ENCODE measurements around the gene HIRIP3. TPM values are rescaled to one million over a fixed set of nuclear protein-coding genes. Genes with fewer than 3 reads are reported as not detected.
"Not testable (repeated sequence)": the region's sequence is repeated elsewhere in the genome, so short reads cannot be mapped to it uniquely, and the experiment has no call there.

HIRIP3 gene
- total RNA-seq, 2 experiments from 2014 or later, result 49.3 to 56.5 TPM

GRCh38 chr16:30026449-30026848 lies 31.0 kb upstream of the HIRIP3 start:
- ATAC-seq (no peak), DNase-seq (no peak)
- Mint-ChIP-seq H3K36me3 (no peaks in the 10 kb centered on the region), H3K4me3 (no peak overlapping the region), H3K9me3 (ENCODE audit: low read depth) (no peaks in the 10 kb centered on the region), H3K4me1 (no peaks in the 10 kb centered on the region), H3K27ac (no peak overlapping the region), H3K27me3 (peaks cover 50% of the 10 kb centered on the region)
- CTCF ChIA-PET, result no interaction called here

- H3K27me3 Mint-ChIP-seq, result peaks cover 45% of the 10 kb centered on the region
- H3K4me3 Mint-ChIP-seq, result no peak overlapping the region
- H3K4me1 Mint-ChIP-seq, result peaks cover 7% of the 10 kb centered on the region
- ATAC-seq (no peak), DNase-seq (no peak)
- H3K36me3 Mint-ChIP-seq, result no peaks in the 10 kb centered on the region
- CTCF ChIA-PET, result no interaction called here
- no peaks in the 10 kb centered on the region for H3K9me3 Mint-ChIP-seq (ENCODE audit: low read depth)
- H3K27ac Mint-ChIP-seq, result no peak overlapping the region
Observed at GRCh38 chr16:30025574-30025973, 30.2 kb upstream of the HIRIP3 start.

GRCh38 chr16:30025156-30025555 lies 29.7 kb upstream of the HIRIP3 start:
- peaks cover 46% of the 10 kb centered on the region for H3K27me3 Mint-ChIP-seq
- no peaks in the 10 kb centered on the region for H3K9me3 Mint-ChIP-seq (ENCODE audit: low read depth)
- ATAC-seq (no peak), DNase-seq (no peak)
- no peak overlapping the region for H3K4me3 Mint-ChIP-seq
- H3K27ac Mint-ChIP-seq, result no peak overlapping the region
- H3K36me3 Mint-ChIP-seq, result no peaks in the 10 kb centered on the region
- CTCF ChIA-PET, result no interaction called here
- peaks cover 7% of the 10 kb centered on the region for H3K4me1 Mint-ChIP-seq

- DNase-seq (no peak), ATAC-seq (no peak)
- Mint-ChIP-seq H3K27ac (no peak overlapping the region), H3K4me1 (peaks cover 7% of the 10 kb centered on the region), H3K27me3 (peaks cover 39% of the 10 kb centered on the region), H3K4me3 (no peak overlapping the region), H3K36me3 (no peaks in the 10 kb centered on the region), H3K9me3 (ENCODE audit: low read depth) (no peaks in the 10 kb centered on the region)
- CTCF ChIA-PET, result no interaction called here
Observed at GRCh38 chr16:30024451-30024850, 29.0 kb upstream of the HIRIP3 start.

GRCh38 chr16:30023586-30023985 lies 28.2 kb upstream of the HIRIP3 start:
- no peak for ATAC-seq
- Mint-ChIP-seq H3K4me3 (no peak overlapping the region), H3K27me3 (peaks cover 38% of the 10 kb centered on the region), H3K9me3 (ENCODE audit: low read depth) (no peaks in the 10 kb centered on the region), H3K36me3 (no peaks in the 10 kb centered on the region), H3K27ac (no peak overlapping the region), H3K4me1 (peaks cover 7% of the 10 kb centered on the region)
- CTCF ChIA-PET, result interaction anchor here (0.5 to 1.4 kb wide), 3 partner anchors 8 to 202 kb away, joined by 3 to 7 read pairs (median 4); no protein-coding TSS in a partner anchor
- no peak for DNase-seq

GRCh38 chr16:30022887-30023286 lies 27.5 kb upstream of the HIRIP3 start, which contains the start of gene C16orf92:
TSS of gene C16orf92 (plus strand) at chr16:30023198. CDS start at chr16:30023341, 143 bp downstream.
- Mint-ChIP-seq H3K4me1 (peaks cover 7% of the 10 kb centered on the region), H3K27me3 (peaks cover 32% of the 10 kb centered on the region), H3K9me3 (ENCODE audit: low read depth) (no peaks in the 10 kb centered on the region), H3K4me3 (no peak within 1 kb of the TSS), H3K27ac (no peak within 1 kb of the TSS), H3K36me3 (no peaks in the 10 kb centered on the region)
- DNase-seq (no peak), ATAC-seq (no peak)
- CTCF ChIA-PET, result interaction anchor here (1.1 to 1.5 kb wide), 5 partner anchors 9 to 331 kb away, joined by 3 to 7 read pairs (median 4); no protein-coding TSS in a partner anchor

GRCh38 chr16:30018731-30019158 lies 23.3 kb upstream of the HIRIP3 start:
- Mint-ChIP-seq H3K36me3 (no peaks in the 10 kb centered on the region), H3K27ac (no peak overlapping the region), H3K9me3 (ENCODE audit: low read depth) (no peaks in the 10 kb centered on the region), H3K27me3 (peaks cover 24% of the 10 kb centered on the region), H3K4me1 (peaks cover 7% of the 10 kb centered on the region), H3K4me3 (no peak overlapping the region)
- ATAC-seq (no peak), DNase-seq (no peak)
- CTCF ChIA-PET, result interaction anchor here (1.1 to 4.8 kb wide), 6 partner anchors 13 to 327 kb away, joined by 3 to 21 read pairs (median 5); partner anchors contain the start of gene TLCD3B

GRCh38 chr16:30017937-30018336 lies 22.5 kb upstream of the HIRIP3 start:
- not testable (repeated sequence) for H3K4me1 Mint-ChIP-seq; H3K4me3 Mint-ChIP-seq; H3K27ac Mint-ChIP-seq; H3K9me3 Mint-ChIP-seq (ENCODE audit: low read depth); ATAC-seq; DNase-seq; H3K36me3 Mint-ChIP-seq
- CTCF ChIA-PET, result interaction anchor here (1.1 to 4.8 kb wide), 6 partner anchors 14 to 326 kb away, joined by 3 to 21 read pairs (median 5); partner anchors contain the start of gene TLCD3B
- peaks cover 24% of the 10 kb centered on the region for H3K27me3 Mint-ChIP-seq

GRCh38 chr16:30017277-30017656 lies 21.9 kb upstream of the HIRIP3 start:
- ATAC-seq (no peak), DNase-seq (no peak)
- Mint-ChIP-seq H3K4me1 (peaks cover 7% of the 10 kb centered on the region), H3K4me3 (no peak overlapping the region), H3K36me3 (no peaks in the 10 kb centered on the region), H3K9me3 (ENCODE audit: low read depth) (no peaks in the 10 kb centered on the region), H3K27ac (no peak overlapping the region), H3K27me3 (peaks cover 29% of the 10 kb centered on the region)
- CTCF ChIA-PET, result interaction anchor here (1.1 to 4.8 kb wide), 4 partner anchors 14 to 326 kb away, joined by 3 to 21 read pairs (median 5); partner anchors contain the start of gene TLCD3B

- no peaks in the 10 kb centered on the region for H3K36me3 Mint-ChIP-seq
Observed at GRCh38 chr16:30016555-30017276, 21.3 kb upstream of the HIRIP3 start.

GRCh38 chr16:30015450-30015849 lies 20.0 kb upstream of the HIRIP3 start:
- not testable (repeated sequence) for DNase-seq; H3K27ac Mint-ChIP-seq; H3K4me1 Mint-ChIP-seq; H3K4me3 Mint-ChIP-seq; H3K36me3 Mint-ChIP-seq; H3K9me3 Mint-ChIP-seq (ENCODE audit: low read depth); ATAC-seq
- H3K27me3 Mint-ChIP-seq, result peaks cover 39% of the 10 kb centered on the region
- CTCF ChIA-PET, result interaction anchor here (0.7 to 1.7 kb wide), 4 partner anchors 17 to 40 kb away, joined by 3 to 6 read pairs (median 3); partner anchors contain the start of gene INO80E

More at GRCh38 chr16:30016555-30017276, 21.3 kb upstream of the HIRIP3 start:
- H3K27ac Mint-ChIP-seq, result no peak overlapping the region
- H3K4me3 Mint-ChIP-seq, result no peak overlapping the region
- no peaks in the 10 kb centered on the region for H3K9me3 Mint-ChIP-seq (ENCODE audit: low read depth)
- CTCF ChIA-PET, result interaction anchor here (4.8 kb wide), 1 partner anchor 15 kb away, joined by 21 read pairs; the partner anchor contains the start of gene TLCD3B
- no peak for DNase-seq
- H3K27me3 Mint-ChIP-seq, result peaks cover 35% of the 10 kb centered on the region
- H3K4me1 Mint-ChIP-seq, result peaks cover 9% of the 10 kb centered on the region
- ATAC-seq, result no peak

GRCh38 chr16:30012598-30012997 lies 17.2 kb upstream of the HIRIP3 start:
- DNase-seq; H3K4me3 Mint-ChIP-seq; CTCF ChIA-PET; H3K4me1 Mint-ChIP-seq; H3K36me3 Mint-ChIP-seq; H3K27ac Mint-ChIP-seq; ATAC-seq; H3K9me3 Mint-ChIP-seq (ENCODE audit: low read depth): not testable (repeated sequence)
- peaks cover 42% of the 10 kb centered on the region for H3K27me3 Mint-ChIP-seq

- peak overlapping the region; percentile 20 for H3K4me3 Mint-ChIP-seq
- H3K27me3 Mint-ChIP-seq, result peaks cover 38% of the 10 kb centered on the region
- H3K9me3 Mint-ChIP-seq (ENCODE audit: low read depth), result no peaks in the 10 kb centered on the region
- H3K27ac Mint-ChIP-seq, result no peak overlapping the region
- no peaks in the 10 kb centered on the region for H3K36me3 Mint-ChIP-seq
- ATAC-seq (no peak), DNase-seq (no peak)
- CTCF ChIA-PET, result no interaction called here
- peaks cover 5% of the 10 kb centered on the region for H3K4me1 Mint-ChIP-seq
Observed at GRCh38 chr16:30011714-30012504, 16.5 kb upstream of the HIRIP3 start.
